Stimulated activated CD4-positive, alpha-beta T cell treated with anti-CD3 and anti-CD28 coated beads, Interleukin-12 subunit alpha, Interleukin-12 subunit beta, amount 100 ng/mL, for 4 hours (primary cell): ENCODE measurements around the gene RMND5B.
"Not testable (repeated sequence)": the region's sequence is repeated elsewhere in the genome, so short reads cannot be mapped to it uniquely, and the experiment has no call there.

Experiments
- DNase-seq: peaks from one replicate; pipeline ENCODE4 v3.0.0-alpha.2; 2020

The RMND5B gene

GRCh38 chr5:178177569-178177968 lies 46.8 kb downstream of the RMND5B start:
- no peak for DNase-seq

- no peak for DNase-seq
Observed at GRCh38 chr5:178180141-178180863, 49.5 kb downstream of the RMND5B start.

- no peak for DNase-seq
Observed at GRCh38 chr5:178182158-178182876, 51.5 kb downstream of the RMND5B start.

GRCh38 chr5:178186427-178186826 lies 55.6 kb downstream of the RMND5B start:
- no peak for DNase-seq

GRCh38 chr5:178187014-178187413 lies 56.2 kb downstream of the RMND5B start, which contains the start of gene GMCL2:
GMCL2 (minus strand) TSS chr5:178187371; CDS start chr5:178187299, 72 bp downstream.
- no peak for DNase-seq

- DNase-seq, result no peak
Observed at GRCh38 chr5:178189433-178189832, 58.6 kb downstream of the RMND5B start.

- DNase-seq, result no peak
Observed at GRCh38 chr5:178191661-178192060, 60.8 kb downstream of the RMND5B start.

GRCh38 chr5:178192244-178192643 lies 61.4 kb downstream of the RMND5B start:
- no peak for DNase-seq

- no peak for DNase-seq
Observed at GRCh38 chr5:178192787-178193186, 62.0 kb downstream of the RMND5B start.

- no peak for DNase-seq
Observed at GRCh38 chr5:178193251-178193809, 62.5 kb downstream of the RMND5B start.

GRCh38 chr5:178194026-178194425 lies 63.2 kb downstream of the RMND5B start:
- no peak for DNase-seq

- no peak for DNase-seq
Observed at GRCh38 chr5:178196281-178196812, 65.5 kb downstream of the RMND5B start.

GRCh38 chr5:178196986-178197385 lies 66.2 kb downstream of the RMND5B start:
- DNase-seq, result no peak

- DNase-seq, result not testable (repeated sequence)
Observed at GRCh38 chr5:178198151-178198550, 67.3 kb downstream of the RMND5B start.

- DNase-seq, result no peak
Observed at GRCh38 chr5:178198706-178199105, 67.9 kb downstream of the RMND5B start.

GRCh38 chr5:178199581-178200434 lies 69.0 kb downstream of the RMND5B start:
- DNase-seq, result no peak
